GM18909 (cell line): ENCODE data around the gene CD6.

ENCODE experiments used
- ATAC-seq: cut with Tn5 transposase; IDR thresholded peaks from one replicate; pipeline ENCODE4 v1.9.1; 2021; ENCODE audit warnings: mild to moderate bottlenecking; ENCODE audit not compliant: unreplicated experiment, poor library complexity

CD6 gene

DNA sequence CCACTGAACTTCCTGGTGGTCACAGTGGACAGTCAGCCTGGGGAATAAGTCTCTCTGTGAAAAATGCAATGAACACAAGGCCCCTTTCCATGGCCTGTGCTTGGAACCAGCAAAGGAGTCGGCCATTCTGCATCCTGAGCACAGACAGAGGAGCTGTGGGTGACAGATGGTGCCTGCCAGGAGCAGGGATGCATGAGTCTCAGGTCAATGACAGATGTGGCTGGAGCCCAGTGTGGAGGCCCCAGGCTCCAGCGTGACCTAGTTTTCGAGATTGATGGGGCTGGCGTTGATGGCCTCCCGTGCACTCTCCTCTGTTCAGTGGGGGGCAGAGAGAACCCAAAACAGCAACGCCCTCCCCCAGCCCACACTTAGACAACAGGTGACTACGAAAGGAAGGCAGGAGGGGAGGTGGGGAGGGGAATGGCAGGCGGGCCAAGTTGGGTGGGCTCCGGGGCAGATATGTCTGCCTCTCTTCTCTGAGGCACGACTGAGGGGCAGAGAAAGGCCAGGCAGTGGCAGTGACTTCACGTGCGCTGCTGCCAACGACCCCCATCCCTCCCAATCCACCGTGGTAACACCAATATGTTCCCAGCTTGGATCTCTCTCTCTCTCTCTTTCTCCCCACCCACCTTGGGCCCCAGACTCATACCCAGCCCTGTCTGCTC is 96.4 kb downstream of the CD6 start:
- no peak for ATAC-seq

DNA sequence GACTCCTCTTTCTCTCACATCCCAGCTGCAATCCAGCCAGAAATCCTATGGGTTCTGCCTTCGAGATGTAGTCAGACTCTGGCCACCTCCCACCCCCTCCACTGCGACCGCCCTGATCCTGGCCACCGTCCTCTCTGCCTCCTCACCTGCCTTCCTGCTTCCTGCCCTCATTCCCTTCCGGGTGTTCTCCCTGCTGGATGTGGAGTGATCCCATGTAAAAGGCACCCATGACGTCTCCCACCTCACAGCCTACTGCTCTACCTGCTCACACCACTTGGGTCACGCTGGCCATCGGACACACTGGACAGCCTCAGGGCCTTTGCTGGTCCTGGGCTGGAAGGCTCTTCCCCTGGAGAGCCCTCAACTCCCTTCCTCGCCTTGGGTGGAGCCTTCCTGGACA is 97.1 kb downstream of the CD6 start:
- ATAC-seq: no peak

- ATAC-seq: no peak
Observed at GRCh38 chr11:61069427-61069826, 97.9 kb downstream of the CD6 start.
